ENCODE measurements around the gene PTPRN2. TPM values are rescaled to one million over a fixed set of nuclear protein-coding genes. Genes with fewer than 3 reads are reported as not detected.
A peak's percentile ranks its signal among the peaks of the same experiment; 100 is the strongest.

Gene PTPRN2
- total and polyA plus RNA-seq, 2 of the 13 experiments (the other 11 are each of a cell fraction or from before 2014, with no cell fraction given) = 2.5 to 24.2 TPM

- DNase-seq (ENCODE audit: low spot score) (peak; percentile 80), ATAC-seq (peak; percentile 73), FAIRE-seq (no peak)
- ChIA-PET POLR2A (interaction anchor here (1.0 to 3.3 kb wide), 5 partner anchors 9 to 68 kb away, joined by 3 to 20 read pairs (median 4); no protein-coding TSS in a partner anchor), CTCF (ENCODE audit: low intra/inter-chr PET ratio, low total read pairs) (no interaction called here)
- Histone ChIP-seq H3K4me3 (replicated peaks in 1 of 3; ENCODE audit: insufficient read depth in 1 of 3, low read depth in 2 of 3, low read length in 3 of 3) (peak overlapping the region in 2 of 3 experiments; percentile 29 to 30; a peak in 2 of 6 replicates), H3K27ac (ENCODE audit: extremely low read length, insufficient read depth, low read length) (peak overlapping the region; percentile 89), H3K36me3 (replicated peaks in 1 of 2; ENCODE audit: control insufficient read depth in 1 of 2, insufficient read depth in 2 of 2, low read length in 2 of 2) (peaks cover 3 to 13% of the 10 kb centered on the region in 2 experiments; a peak in 4 of 5 replicates), H3K4me1 (ENCODE audit: insufficient read depth, low read length) (peaks cover 95% of the 10 kb centered on the region), H3K27me3 (ENCODE audit: control insufficient read depth in 1 of 2, insufficient read depth in 2 of 2, low read length in 2 of 2) (no peaks in the 10 kb centered on the region; a peak in 1 of 5 replicates), H2AFZ (ENCODE audit: low read length) (no peak overlapping the region), H3K79me2 (ENCODE audit: insufficient read depth, low read length) (peaks cover 72% of the 10 kb centered on the region), H4K20me1 (ENCODE audit: insufficient read depth, low read length) (no peaks in the 10 kb centered on the region), H3K4me2 (ENCODE audit: low read depth, low read length) (peak overlapping the region; percentile 81), H3K9me3 (ENCODE audit: low read length) (peaks cover 6% of the 10 kb centered on the region), H3K9ac (ENCODE audit: insufficient read depth, low read depth, low read length) (peak overlapping the region; percentile 64)
- intact Hi-C loops (cut with micrococcal nuclease; ENCODE audit: unreplicated experiment) = loop anchor here (5.0 kb wide), 1 partner anchor 84 kb away; no protein-coding TSS in a partner anchor
- 13% methylated on average over 7 of the region's 7 CpGs for whole genome bisulfite sequencing (ENCODE audit: low lambda C conversion rate)
- no TSS peak for BruUV-seq (replicated peaks)
- in situ Hi-C loops (cut with HindIII; ENCODE audit: extremely low pct_ligation_motif_present, low pct_unique_long_range_greater_than_20kb) = no loop called here
- TF ChIP-seq ZNF264 (CRISPR knock-in tag; IDR thresholded peaks at IDR 0.05) (peak; percentile 53), MIXL1 (CRISPR knock-in tag; IDR thresholded peaks at IDR 0.05) (peak; percentile 59; the same call in 1 of the 2 replicates), ZNF75D (CRISPR knock-in tag; IDR thresholded peaks at IDR 0.05; ENCODE audit: borderline replicate concordance) (no peak), ZFP36L1 (CRISPR knock-in tag; IDR thresholded peaks at IDR 0.05) (no peak), ARID4A (CRISPR knock-in tag; IDR thresholded peaks at IDR 0.05; ENCODE audit: borderline replicate concordance) (peak; percentile 21; the same call in 1 of the 2 replicates), ETV6 (CRISPR knock-in tag; conservative IDR thresholded peaks at IDR 0.05) (no peak), KDM6A (CRISPR knock-in tag; IDR thresholded peaks at IDR 0.05; ENCODE audit: low read depth) (peak; percentile 67; the same call in 1 of the 2 replicates), FOXA3 (CRISPR knock-in tag; IDR thresholded peaks at IDR 0.05) (peak; percentile 75), LCORL (IDR thresholded peaks at IDR 0.05) (no peak), LCORL (CRISPR knock-in tag; IDR thresholded peaks at IDR 0.05) (peak; percentile 52; the same call in 1 of the 2 replicates), ZSCAN29 (CRISPR knock-in tag; conservative IDR thresholded peaks at IDR 0.05) (0 out of 2 replicates have a peak, but pooled peaks have one; percentile 49), ZNF710 (CRISPR knock-in tag; IDR thresholded peaks at IDR 0.05; ENCODE audit: borderline replicate concordance) (peak; percentile 83), MEIS2 (CRISPR knock-in tag; IDR thresholded peaks at IDR 0.05) (peak; percentile 35; the same call in 1 of the 2 replicates), TFAP4 (IDR thresholded peaks at IDR 0.05; ENCODE audit: borderline replicate concordance, low read depth) (peak; percentile 86; the same call in 1 of the 2 replicates), CREB1 (IDR thresholded peaks at IDR 0.05) (no peak), CREB1 (CRISPR knock-in tag; IDR thresholded peaks at IDR 0.05) (peak; percentile 55; the same call in 1 of the 2 replicates)
These were observed 6.1 kb downstream of the PTPRN2 start for GRCh38 chr7:158581440-158582088.
